A673 (cell line): ENCODE data around the gene AGAP1. TPM values are rescaled to one million over a fixed set of nuclear protein-coding genes. Genes with fewer than 3 reads are reported as not detected.

ENCODE experiments used
- BruUV-seq: library from RNA; stranded (reverse); fragments of 400-500 nt; replicated peaks from 2 replicates; lab custom pipeline; 2021; lab: Mats Ljungman, UMichigan
- CTCF ChIA-PET: fragments of 300-600 bp; sonication (Branson Sonifier 250); formaldehyde crosslinking; loops from one replicate; lab custom pipeline; 2022; ENCODE audit warnings: antibody characterized with exemption; lab: Charles Lee
- POLR2A ChIA-PET: fragments of 300-600 bp; sonication (Branson Sonifier 250); formaldehyde crosslinking; loops from one replicate; lab custom pipeline; 2022; ENCODE audit warnings: antibody characterized with exemption; ENCODE audit not compliant: low non-redundant PET; lab: Charles Lee
- DNase-seq: peaks from one replicate; pipeline ENCODE4 v3.0.0-alpha.2; 2015; ENCODE audit warnings: low spot score
- H3K27ac ChIP-seq: fragments of 200-600 bp; sonication (generic); 2 replicates; pipeline ENCODE4 v1.5.1; 2016; ENCODE audit warnings: mixed run types, low read depth, mild to moderate bottlenecking, mixed read lengths, antibody characterized with exemption, low read length; ENCODE audit not compliant: poor library complexity, severe bottlenecking
- H3K27me3 ChIP-seq: fragments of 200-600 bp; sonication (generic); replicated peaks from 2 replicates; pipeline ENCODE4 v1.6.1; 2017; ENCODE audit warnings: mixed run types, low read depth, mild to moderate bottlenecking, mixed read lengths, antibody characterized with exemption, low read length; ENCODE audit not compliant: insufficient read depth, poor library complexity
- H3K36me3 ChIP-seq: fragments of 200-600 bp; sonication (generic); 2 replicates; pipeline ENCODE4 v1.6.1; 2016; ENCODE audit warnings: mixed run types, mild to moderate bottlenecking, mixed read lengths, antibody characterized with exemption, low read length; ENCODE audit not compliant: insufficient read depth, poor library complexity, severe bottlenecking
- H3K4me1 ChIP-seq: fragments of 200-600 bp; sonication (generic); 2 replicates; pipeline ENCODE4 v1.6.1; 2017; ENCODE audit warnings: mixed run types, mild to moderate bottlenecking, mixed read lengths, antibody characterized with exemption, low read length; ENCODE audit not compliant: insufficient read depth, poor library complexity, severe bottlenecking
- H3K4me3 ChIP-seq: fragments of 200-600 bp; sonication (generic); 2 replicates; pipeline ENCODE4 v1.5.1; 2016; ENCODE audit warnings: low read depth, mixed run types, mild to moderate bottlenecking, mixed read lengths, low read length; ENCODE audit not compliant: poor library complexity, severe bottlenecking
- H3K9me3 ChIP-seq: fragments of 200-600 bp; sonication (generic); 2 replicates; pipeline ENCODE4 v1.6.1; 2016; ENCODE audit warnings: mixed run types, low read depth, mild to moderate bottlenecking, mixed read lengths, antibody characterized with exemption, low read length; ENCODE audit not compliant: poor library complexity, severe bottlenecking
- CTCF ChIP-seq: fragments of 300-800, 200-600 bp; sonication (generic); conservative IDR thresholded peaks from 2 replicates; pipeline ENCODE4 v1.5.1; 2017; ENCODE audit warnings: low read depth, mild to moderate bottlenecking, antibody characterized with exemption, low read length, moderate library complexity, mixed read lengths
- EZH2 ChIP-seq: fragments of 200-600 bp; sonication (generic); IDR thresholded peaks from 2 replicates; pipeline ENCODE4 v1.6.1; 2017; ENCODE audit warnings: borderline replicate concordance, low read depth, mild to moderate bottlenecking, mixed read lengths, antibody characterized with exemption, low read length; ENCODE audit not compliant: poor library complexity, severe bottlenecking
- intact Hi-C: fragments of 100-400 bp; cut with micrococcal nuclease; formaldehyde crosslinking; loops from one replicate; pipeline ENCODE4 v1.10.0; 2022; ENCODE audit not compliant: unreplicated experiment
- total RNA-seq: library from RNA; stranded (reverse); gene quantifications from 2 replicates; pipeline ENCODE4 v1.2.3, GENCODE V29; 2021

The AGAP1 gene
- total RNA-seq, 1 experiment from 2014 or later = 25.3 TPM

- no TSS peak for BruUV-seq
- peak overlapping the region; percentile 73 for H3K27ac ChIP-seq
- DNase-seq = no peak
- peak overlapping the region; percentile 75 for H3K4me3 ChIP-seq
- TF ChIP-seq CTCF (no peak), EZH2 (no peak)
- intact Hi-C loops = loop anchor here (10.0 kb wide), 1 partner anchor 359 kb away; no protein-coding TSS in a partner anchor
- CTCF ChIA-PET = no interaction called here
- POLR2A ChIA-PET = no interaction called here
- no peaks in the 10 kb centered on the region for H3K36me3 ChIP-seq
- peaks cover 15% of the 10 kb centered on the region for H3K4me1 ChIP-seq
- H3K9me3 ChIP-seq = no peaks in the 10 kb centered on the region
- no peaks in the 10 kb centered on the region for H3K27me3 ChIP-seq
Observed at GRCh38 chr2:235493402-235493774, 455 bp upstream of the AGAP1 start.

GRCh38 chr2:235494716-235495372 lies 1.0 kb downstream of the AGAP1 start:
- intact Hi-C loops = loop anchor here (5.0 to 10.0 kb wide), 2 partner anchors 97 to 360 kb away; no protein-coding TSS in a partner anchor
- no TSS peak for BruUV-seq
- Histone ChIP-seq H3K4me3 (peak overlapping the region; percentile 75), H3K36me3 (no peaks in the 10 kb centered on the region), H3K4me1 (peaks cover 15% of the 10 kb centered on the region), H3K27me3 (no peaks in the 10 kb centered on the region), H3K9me3 (no peaks in the 10 kb centered on the region), H3K27ac (peak overlapping the region; percentile 40)
- CTCF ChIA-PET = no interaction called here
- POLR2A ChIA-PET = no interaction called here
- TF ChIP-seq EZH2 (no peak), CTCF (no peak)
- DNase-seq = peak; percentile 60

- H3K9me3 ChIP-seq = no peaks in the 10 kb centered on the region
- H3K4me1 ChIP-seq = peaks cover 16% of the 10 kb centered on the region
- H3K27ac ChIP-seq = no peak overlapping the region
- intact Hi-C loops = loop anchor here (5.0 to 10.0 kb wide), 2 partner anchors 97 to 361 kb away; no protein-coding TSS in a partner anchor
- no peaks in the 10 kb centered on the region for H3K36me3 ChIP-seq
- CTCF ChIA-PET = interaction anchor here (0.6 kb wide), 1 partner anchor 724 kb away, joined by 3 read pairs; no protein-coding TSS in a partner anchor
- no peak for DNase-seq
- TF ChIP-seq CTCF (no peak), EZH2 (no peak)
- POLR2A ChIA-PET = no interaction called here
- no TSS peak for BruUV-seq
- H3K4me3 ChIP-seq = peak overlapping the region; percentile 75
- H3K27me3 ChIP-seq = no peaks in the 10 kb centered on the region
Observed at GRCh38 chr2:235495373-235496238, 1.8 kb downstream of the AGAP1 start.
